Type B pancreatic cell (in vitro differentiated cells): Measurements from ENCODE around the gene BAZ2B. TPM values are rescaled to one million over a fixed set of nuclear protein-coding genes. Genes with fewer than 3 reads are reported as not detected.
"Not testable (repeated sequence)": the region's sequence is repeated elsewhere in the genome, so short reads cannot be mapped to it uniquely, and the experiment has no call there.

Source experiments
- DNase-seq: peaks from one replicate; pipeline ENCODE4 v3.0.0; 2021; ENCODE audit warnings: mixed read lengths; ENCODE audit not compliant: unreplicated experiment; ENCODE audit errors: extremely low spot score
- H3K27ac Mint-ChIP-seq: 2 replicates; pipeline ENCODE4 v1.8.0; 2021; ENCODE audit warnings: mild to moderate bottlenecking, mixed read lengths
- H3K27me3 Mint-ChIP-seq: 2 replicates; pipeline ENCODE4 v1.8.0; 2021; ENCODE audit warnings: mixed read lengths
- H3K36me3 Mint-ChIP-seq: 2 replicates; pipeline ENCODE4 v1.8.0; 2021; ENCODE audit warnings: mixed read lengths
- H3K4me1 Mint-ChIP-seq: one replicate; pipeline ENCODE4 v1.8.0; 2021; ENCODE audit warnings: mixed read lengths; ENCODE audit not compliant: unreplicated experiment
- H3K4me3 Mint-ChIP-seq: 2 replicates; pipeline ENCODE4 v1.8.0; 2021; ENCODE audit warnings: mild to moderate bottlenecking, mixed read lengths
- H3K9me3 Mint-ChIP-seq: 2 replicates; pipeline ENCODE4 v1.8.0; 2021; ENCODE audit warnings: mixed read lengths
- CTCF ChIP-seq: fragments of 200-600 bp; sonication (generic); conservative IDR thresholded peaks from 2 replicates; pipeline ENCODE4 v1.5.0; 2021; ENCODE audit warnings: antibody characterized with exemption, mild to moderate bottlenecking
- total RNA-seq: library from RNA; stranded (reverse); gene quantifications from 2 replicates; pipeline ENCODE4 v1.2.1, GENCODE V29; 2021; ENCODE audit warnings: low replicate concordance

Gene BAZ2B
- total RNA-seq, 1 donor from 2014 or later, result 80.4 TPM

GRCh38 chr2:159639071-159639470 is 22.7 kb upstream of the BAZ2B start:
- no peak for DNase-seq
- no peak overlapping the region for H3K4me3 Mint-ChIP-seq
- H3K36me3 Mint-ChIP-seq, result no peaks in the 10 kb centered on the region
- no peak for TF ChIP-seq CTCF
- H3K4me1 Mint-ChIP-seq, result peaks cover 3% of the 10 kb centered on the region
- H3K27ac Mint-ChIP-seq, result no peak overlapping the region
- H3K9me3 Mint-ChIP-seq, result peaks cover 14% of the 10 kb centered on the region
- H3K27me3 Mint-ChIP-seq, result no peaks in the 10 kb centered on the region

- Mint-ChIP-seq H3K4me1 (peaks cover 3% of the 10 kb centered on the region), H3K9me3 (peaks cover 14% of the 10 kb centered on the region), H3K36me3 (no peaks in the 10 kb centered on the region), H3K27me3 (no peaks in the 10 kb centered on the region), H3K4me3 (no peak overlapping the region), H3K27ac (no peak overlapping the region)
- no peak for DNase-seq
- no peak for TF ChIP-seq CTCF
These were observed 21.7 kb upstream of the BAZ2B start for GRCh38 chr2:159637988-159638501.

GRCh38 chr2:159637240-159637639 is 20.9 kb upstream of the BAZ2B start:
- peaks cover 14% of the 10 kb centered on the region for H3K9me3 Mint-ChIP-seq
- DNase-seq, result no peak
- no peaks in the 10 kb centered on the region for H3K36me3 Mint-ChIP-seq
- no peak for TF ChIP-seq CTCF
- no peaks in the 10 kb centered on the region for H3K27me3 Mint-ChIP-seq
- no peak overlapping the region for H3K27ac Mint-ChIP-seq
- H3K4me1 Mint-ChIP-seq, result peaks cover 3% of the 10 kb centered on the region
- no peak overlapping the region for H3K4me3 Mint-ChIP-seq

GRCh38 chr2:159635006-159635789 is 18.9 kb upstream of the BAZ2B start:
- no peak for TF ChIP-seq CTCF
- Mint-ChIP-seq H3K9me3 (peaks cover 14% of the 10 kb centered on the region), H3K27me3 (no peaks in the 10 kb centered on the region), H3K4me3 (no peak overlapping the region), H3K36me3 (no peaks in the 10 kb centered on the region), H3K27ac (no peak overlapping the region), H3K4me1 (peaks cover 3% of the 10 kb centered on the region)
- DNase-seq, result no peak

GRCh38 chr2:159633219-159633618 is 16.9 kb upstream of the BAZ2B start:
- Mint-ChIP-seq H3K27ac (no peak overlapping the region), H3K9me3 (peaks cover 3% of the 10 kb centered on the region), H3K4me3 (no peak overlapping the region), H3K36me3 (no peaks in the 10 kb centered on the region), H3K27me3 (no peaks in the 10 kb centered on the region), H3K4me1 (peaks cover 3% of the 10 kb centered on the region)
- no peak for DNase-seq
- no peak for TF ChIP-seq CTCF

GRCh38 chr2:159625628-159626027 is 9.3 kb upstream of the BAZ2B start:
- H3K27me3 Mint-ChIP-seq, H3K4me1 Mint-ChIP-seq, H3K4me3 Mint-ChIP-seq, DNase-seq, H3K36me3 Mint-ChIP-seq, H3K27ac Mint-ChIP-seq: not testable (repeated sequence)
- peaks cover 17% of the 10 kb centered on the region for H3K9me3 Mint-ChIP-seq
